GM23338 (cell line): ENCODE measurements around the gene ADAMTS17.

Experiments
- CTCF ChIP-seq, 2 experiments: fragments of 200-600 bp in 1 of 2; sonication (generic) in 1 of 2; conservative IDR thresholded peaks; 2 replicates each; pipeline versions ENCODE4 v1.5.1 to v1.6.1; 2016 to 2017; ENCODE audit warnings: antibody characterized with exemption in 2 of 2, low read depth in 2 of 2, mild to moderate bottlenecking in 2 of 2, moderate library complexity in 1 of 2
- EZH2 ChIP-seq: fragments of 200-600 bp; sonication (generic); IDR thresholded peaks from one replicate; pipeline ENCODE4 v1.8.0; 2017; ENCODE audit warnings: antibody characterized with exemption, mild to moderate bottlenecking, low read depth; ENCODE audit not compliant: unreplicated experiment
- EZH2phosphoT487 ChIP-seq: fragments of 200-600 bp; sonication (generic); IDR thresholded peaks from one replicate; pipeline ENCODE4 v1.8.1; 2018; ENCODE audit warnings: antibody characterized with exemption; ENCODE audit not compliant: unreplicated experiment
- JUNB ChIP-seq: IDR thresholded peaks from one replicate; pipeline ENCODE4 v1.6.1; 2016; ENCODE audit warnings: antibody characterized with exemption; ENCODE audit not compliant: unreplicated experiment
- POLR2AphosphoS5 ChIP-seq: IDR thresholded peaks from 2 replicates; pipeline ENCODE4 v1.6.1; 2016; ENCODE audit warnings: antibody characterized with exemption, low read depth
- REST ChIP-seq: IDR thresholded peaks from one replicate; pipeline ENCODE4 v1.6.1; 2018; ENCODE audit warnings: antibody characterized with exemption; ENCODE audit not compliant: unreplicated experiment

- TF ChIP-seq EZH2: no peak
- no peak for TF ChIP-seq CTCF (conservative IDR thresholded peaks at IDR 0.05; ENCODE audit: low read depth in 2 of 2)
- TF ChIP-seq POLR2AphosphoS5: no peak
- TF ChIP-seq REST: no peak
- no peak for TF ChIP-seq EZH2phosphoT487
- TF ChIP-seq JUNB: no peak
Observed at GRCh38 chr15:100103828-100104227, 237.9 kb downstream of the ADAMTS17 start.
